NCI-H146 (cell line): ENCODE results near the gene PTPA.

Source experiments
- DNase-seq: peaks from one replicate; lab custom pipeline; 2025; lab: John Stamatoyannopoulos, UW

The PTPA gene

DNA sequence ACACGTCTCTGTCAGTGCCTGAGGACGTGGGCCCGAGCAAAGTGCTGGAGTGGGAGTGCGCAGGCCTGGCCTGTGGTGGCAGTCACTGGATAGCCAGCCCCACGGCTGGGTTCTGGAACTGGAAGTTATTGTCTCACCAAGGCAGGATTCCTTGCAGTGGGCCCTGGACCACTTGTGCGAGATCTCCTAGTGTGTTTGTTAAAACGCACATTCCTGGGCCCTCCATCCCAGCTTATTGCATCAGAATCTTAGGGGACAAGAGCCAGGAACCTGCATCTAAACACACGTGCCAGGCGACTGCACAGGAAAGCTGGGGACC is 26.9 kb downstream of the PTPA start:
- DNase-seq = no peak

DNA sequence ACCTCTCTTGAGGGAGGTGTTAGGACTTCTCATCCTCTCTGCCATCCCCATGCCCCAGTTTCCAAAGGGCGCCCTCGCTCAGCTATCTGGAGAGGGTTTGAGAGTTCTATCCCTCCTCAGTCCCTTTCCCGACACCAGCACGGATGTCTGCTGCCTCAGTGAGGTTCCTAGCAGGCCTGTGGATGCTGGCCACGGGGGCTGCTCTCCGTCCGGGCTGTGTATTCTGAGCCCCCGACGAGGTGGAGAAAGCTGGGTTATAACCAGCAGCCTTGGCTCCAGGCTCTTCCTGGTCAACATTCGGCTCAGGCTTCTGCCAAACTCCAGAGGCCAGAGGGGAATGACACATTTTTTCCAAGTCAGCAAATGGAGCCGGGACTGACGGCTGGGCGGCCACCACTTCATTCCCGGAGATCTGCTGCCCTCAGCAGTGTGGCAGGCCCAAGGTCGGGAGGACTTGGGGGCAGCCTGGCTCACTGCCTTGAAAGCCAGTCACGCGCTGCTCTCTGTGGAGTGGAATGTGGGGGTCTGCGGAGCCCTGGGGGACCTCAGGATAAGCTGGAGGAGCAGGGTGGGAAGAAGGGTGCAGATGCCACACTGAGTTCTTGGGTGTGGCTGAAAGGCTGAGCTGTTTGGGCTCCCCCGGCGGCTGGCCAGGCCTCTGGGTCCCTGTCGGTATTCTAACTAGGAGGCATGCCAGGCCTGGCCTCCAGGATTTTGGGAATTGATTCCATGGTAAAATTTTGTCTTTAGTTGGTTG is 27.4 kb downstream of the PTPA start:
- no peak for DNase-seq

DNA sequence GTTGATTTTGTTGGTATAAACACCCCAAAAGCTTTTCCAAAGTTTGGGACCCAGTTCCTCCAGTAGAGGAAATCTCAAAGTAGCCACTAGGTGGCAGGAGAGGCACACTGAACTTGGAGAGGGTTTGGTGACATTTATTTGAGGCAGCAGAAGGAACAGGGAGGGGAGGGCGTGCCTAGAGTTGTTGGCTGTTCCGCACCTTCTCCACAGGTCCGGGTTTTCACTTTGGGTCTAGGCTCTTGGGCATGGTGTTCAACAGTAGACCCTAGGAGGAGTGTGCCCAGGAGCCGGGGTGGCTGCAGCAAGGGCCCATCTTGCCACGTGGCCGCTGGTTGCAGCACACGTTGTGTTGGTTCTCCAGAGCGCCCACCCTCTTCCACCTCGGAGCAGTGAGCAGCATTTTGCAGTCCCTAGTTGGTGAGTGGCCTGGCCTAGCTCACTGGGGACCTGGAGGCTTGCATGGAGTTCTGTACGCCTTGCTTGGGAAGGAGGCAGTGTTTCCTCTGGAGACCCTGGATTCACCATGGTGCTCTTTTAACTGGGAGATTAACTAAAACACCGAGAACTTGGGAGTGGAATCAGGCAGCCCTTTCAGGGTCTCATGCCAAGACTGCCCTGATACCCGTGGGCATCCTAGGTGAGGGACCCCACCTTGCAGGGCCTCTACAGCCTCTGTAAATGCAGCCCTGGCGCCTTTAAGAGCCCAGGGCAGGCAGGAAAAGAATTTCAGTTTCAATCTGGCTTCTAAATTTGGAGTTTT is 28.2 kb downstream of the PTPA start:
- peak; percentile 33 for DNase-seq

DNA sequence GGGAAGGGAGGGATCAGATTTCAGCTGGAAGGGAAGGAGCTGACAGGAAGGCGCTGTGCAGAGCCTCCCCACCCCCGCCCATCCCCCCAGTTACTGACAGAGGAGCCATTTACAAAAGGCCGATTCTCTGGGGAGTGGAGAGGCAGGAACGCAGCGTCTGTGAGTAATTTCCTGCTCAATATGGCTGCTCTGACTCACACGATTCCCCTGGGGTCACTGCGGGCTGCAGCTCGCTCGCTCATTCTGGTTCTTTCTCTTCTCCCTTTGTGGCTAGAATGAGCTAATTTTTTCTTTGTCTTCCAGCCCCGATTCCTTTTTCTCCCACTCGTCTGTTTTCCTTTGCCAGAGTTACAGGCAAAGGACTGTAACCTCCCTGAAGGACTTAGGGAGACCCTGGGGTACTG is 28.8 kb downstream of the PTPA start:
- DNase-seq = no peak

DNA sequence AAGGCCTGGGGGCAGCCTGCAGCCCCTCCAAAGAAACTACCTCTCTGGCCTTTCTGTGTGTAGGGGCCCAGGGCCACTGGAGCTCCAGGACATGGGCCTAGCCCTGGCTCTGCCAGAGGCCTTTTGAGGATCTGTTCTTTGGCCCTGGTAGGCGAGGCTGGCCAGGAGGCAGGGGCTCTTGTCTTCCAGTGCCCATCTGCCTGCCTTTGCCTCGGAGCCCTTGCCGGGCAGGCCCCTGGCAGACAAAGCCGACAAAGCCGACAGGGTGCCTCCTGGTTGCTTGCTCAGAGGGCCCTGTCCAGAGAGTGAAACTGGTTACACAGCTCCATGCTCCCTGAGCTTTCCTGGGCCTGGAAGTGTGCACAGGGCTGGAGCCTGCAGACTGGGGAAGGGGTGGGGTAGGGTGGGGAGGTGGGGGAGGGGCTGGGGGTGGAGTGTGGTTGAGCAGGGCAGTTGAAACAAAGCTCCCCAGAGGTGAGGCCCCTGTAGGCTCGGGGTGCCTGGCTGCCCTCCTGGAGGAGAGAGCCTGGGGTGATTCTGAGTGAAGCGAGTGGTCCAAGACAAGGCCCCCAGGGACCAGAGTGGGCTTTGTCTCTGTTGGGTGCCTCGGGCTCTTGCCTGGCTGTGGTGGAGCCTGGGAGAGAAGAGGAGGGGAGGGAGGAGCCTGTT is 29.3 kb downstream of the PTPA start:
- no peak for DNase-seq

DNA sequence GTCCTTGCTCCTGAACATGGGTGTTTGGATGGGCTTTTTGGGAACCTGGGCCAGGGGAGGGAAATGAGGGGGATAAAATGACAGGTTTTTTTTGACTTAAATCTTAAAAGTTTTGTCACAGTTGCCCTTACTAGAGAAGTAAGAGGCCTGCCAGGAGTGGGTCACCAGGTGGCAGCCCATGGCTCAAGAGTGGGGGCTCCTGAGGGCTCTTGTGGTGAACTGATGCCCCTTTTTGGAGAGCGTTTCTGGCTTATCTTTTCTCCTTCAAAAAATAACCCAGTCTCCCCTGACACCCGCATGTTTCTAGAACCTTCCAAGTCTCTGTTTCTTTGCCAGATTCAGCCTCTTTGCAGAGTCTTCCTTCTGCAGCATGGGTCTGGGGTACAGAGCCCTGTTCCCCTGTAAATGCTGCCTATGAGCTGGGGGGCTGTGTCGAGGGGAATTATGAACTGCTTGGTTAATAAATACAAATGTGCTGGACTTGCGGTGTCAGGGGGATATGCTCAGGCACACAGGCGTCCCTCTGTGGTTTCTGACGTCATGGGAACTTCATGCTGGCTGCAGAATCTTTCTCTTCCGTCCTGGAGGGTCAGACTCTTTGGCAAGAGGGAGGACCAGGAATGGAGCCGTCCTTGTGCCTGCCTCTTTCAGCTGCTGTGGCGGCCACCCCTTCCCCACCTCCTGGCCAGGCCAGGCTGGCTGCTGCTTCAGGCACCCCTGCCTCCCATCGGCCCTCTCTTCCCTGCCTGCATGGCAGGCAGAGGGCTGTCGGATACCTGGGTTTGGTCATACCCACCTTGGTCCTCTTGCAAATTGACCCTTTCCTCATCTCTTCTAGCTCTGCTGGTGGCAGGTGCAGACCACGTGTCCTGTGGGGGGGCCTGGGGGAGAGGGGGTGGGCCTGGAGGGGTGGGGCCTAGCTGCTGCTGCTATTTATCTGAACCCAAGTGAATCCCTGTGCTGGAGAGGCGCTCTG is 30.1 kb downstream of the PTPA start:
- no peak for DNase-seq

DNA sequence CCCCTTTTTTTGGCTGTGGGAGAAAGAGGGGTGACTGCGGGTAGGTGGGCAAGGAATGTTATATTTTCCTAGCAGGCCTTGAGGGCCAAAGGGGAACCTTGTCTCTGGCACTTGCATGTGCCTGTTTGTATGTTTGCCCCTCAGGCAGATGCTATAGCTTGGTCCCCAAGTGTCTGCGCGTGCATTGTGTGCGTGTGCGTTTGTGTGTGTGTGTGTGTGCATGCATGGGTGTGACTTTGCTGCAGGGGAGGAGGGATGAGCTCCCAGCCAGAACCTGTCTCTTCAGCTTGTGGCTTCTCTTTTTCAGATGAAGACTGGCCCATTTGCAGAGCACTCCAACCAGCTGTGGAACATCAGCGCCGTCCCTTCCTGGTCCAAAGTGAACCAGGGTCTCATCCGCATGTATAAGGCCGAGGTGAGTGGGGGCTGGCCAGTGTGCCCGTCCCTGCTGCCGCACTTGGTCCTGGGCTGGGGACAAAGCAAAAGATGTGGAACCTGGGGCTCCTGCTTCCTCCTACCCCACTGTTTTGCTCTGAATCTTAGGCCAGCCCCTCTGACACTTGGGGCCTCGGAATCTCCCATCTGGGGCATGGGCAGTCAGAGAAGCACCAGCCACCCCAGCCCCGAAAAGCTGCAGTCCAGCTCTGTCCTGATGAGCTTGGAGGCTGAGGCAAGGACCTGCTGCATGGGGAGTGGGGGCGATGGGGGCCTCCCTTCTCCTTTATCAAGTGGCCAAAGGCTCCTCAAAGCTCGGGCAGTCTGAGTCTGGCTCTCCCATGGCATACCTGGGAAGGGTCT is 31.1 kb downstream of the PTPA start:
- no peak for DNase-seq

DNA sequence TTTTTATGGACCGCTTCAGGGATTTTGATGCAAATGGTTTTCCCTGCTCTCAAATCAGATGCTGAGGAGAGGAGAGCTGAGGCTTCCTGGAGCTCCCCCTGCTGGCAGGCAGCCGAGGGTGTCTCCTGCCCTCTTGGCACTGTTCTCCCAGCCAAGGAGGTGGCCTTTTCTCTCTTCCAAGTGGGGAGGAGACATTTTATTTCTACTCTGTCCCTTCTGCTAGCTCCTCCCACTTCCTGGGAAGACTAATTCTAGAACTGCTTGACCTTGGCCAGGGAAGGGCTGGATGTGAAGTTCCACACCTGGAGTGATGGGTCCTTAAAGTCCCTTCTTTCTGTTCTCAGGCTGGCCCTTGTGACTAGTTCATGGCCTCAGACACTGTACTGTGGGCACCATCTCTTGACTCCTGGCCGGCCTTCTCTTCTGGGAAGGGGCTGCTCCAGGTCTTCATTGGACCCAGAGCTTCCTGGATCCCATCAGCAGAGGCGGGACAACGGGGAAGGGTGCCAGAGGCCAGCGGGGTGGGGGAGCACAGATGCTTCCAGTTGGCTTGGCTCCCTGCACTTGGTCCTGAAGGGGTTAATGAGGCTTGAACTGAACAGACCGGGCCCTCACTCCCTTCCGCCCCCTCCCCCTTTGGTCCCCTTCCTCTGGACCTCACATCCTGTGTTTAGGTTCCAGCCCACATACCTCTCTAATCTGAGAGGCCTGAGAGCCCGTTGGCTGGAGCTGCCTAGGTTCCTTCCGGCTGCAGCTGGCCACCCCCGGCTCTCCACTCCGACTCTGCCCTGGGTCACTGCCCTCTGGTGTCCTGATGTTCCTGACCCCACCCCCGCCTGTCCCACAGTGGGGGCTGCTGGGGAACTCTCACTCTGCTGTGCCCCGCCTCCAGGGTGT is 32.1 kb downstream of the PTPA start:
- DNase-seq = peak; percentile 30

DNA sequence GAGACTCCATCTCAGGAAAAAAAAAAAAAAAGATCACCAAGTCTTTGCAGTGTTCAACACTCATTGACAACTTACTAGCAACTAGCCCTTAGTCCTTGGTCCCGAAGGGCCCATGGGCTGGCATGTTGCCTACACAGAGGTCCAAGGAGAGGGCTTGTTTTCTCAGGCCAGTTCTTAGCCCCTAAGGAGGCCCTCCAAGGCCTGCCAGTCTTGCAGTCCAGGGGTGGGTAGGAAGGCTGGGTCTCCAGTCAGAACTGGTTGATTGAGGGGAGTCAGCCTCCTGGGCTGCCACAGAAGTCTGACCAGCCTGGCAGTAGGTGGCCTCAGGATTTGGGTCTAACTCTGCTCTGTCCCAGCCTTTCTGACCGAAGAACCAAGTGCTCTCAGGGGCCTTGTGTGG is 34.1 kb downstream of the PTPA start:
- no peak for DNase-seq

DNA sequence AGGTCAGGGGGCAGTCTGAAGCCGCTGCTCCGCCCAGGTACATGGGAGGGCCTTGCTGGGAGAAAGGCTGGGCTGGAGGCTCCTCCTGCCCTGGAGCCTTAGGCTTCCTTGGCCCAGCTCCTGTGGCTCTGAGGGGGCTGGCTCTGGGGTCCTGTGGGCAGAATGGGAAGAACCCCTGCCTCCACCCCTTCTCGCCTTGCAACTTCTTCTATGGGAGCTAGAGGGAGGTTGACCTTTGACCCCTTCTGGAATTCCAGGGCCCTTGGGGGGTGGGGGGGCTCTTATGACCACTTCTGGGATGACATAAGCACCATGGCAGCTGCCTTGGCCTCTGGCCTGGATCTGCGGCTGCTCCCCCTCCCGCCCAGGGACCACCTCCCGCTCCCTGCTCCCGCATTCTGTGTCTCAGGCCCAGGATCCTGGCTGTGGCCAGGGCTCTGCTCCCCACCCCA is 34.7 kb downstream of the PTPA start:
- DNase-seq = no peak

DNA sequence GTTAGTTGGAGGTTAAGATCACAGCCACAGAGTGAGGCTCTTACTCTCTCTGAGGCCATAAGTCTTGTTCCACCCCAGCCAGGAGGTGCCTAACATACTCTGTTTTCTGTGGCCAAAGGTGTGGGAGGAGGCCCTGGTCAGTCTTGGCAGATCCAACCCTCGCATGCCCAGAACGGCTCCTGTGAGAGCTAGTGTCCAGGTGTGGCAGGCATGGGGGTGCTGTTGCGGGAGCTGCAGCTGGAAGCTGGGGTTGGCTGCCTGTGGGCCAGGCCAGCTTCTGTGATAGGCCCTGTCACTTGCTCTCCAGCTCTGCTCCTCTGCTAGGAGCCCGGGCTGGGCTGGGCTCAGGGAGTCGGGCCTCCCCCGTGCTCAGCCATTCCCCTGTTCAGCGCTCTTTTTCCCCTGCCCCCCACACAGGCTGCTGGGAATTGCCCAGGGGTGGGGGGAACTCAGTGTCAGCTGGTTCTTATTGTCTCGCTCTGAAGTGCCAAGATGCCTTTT is 35.3 kb downstream of the PTPA start:
- DNase-seq = no peak

DNA sequence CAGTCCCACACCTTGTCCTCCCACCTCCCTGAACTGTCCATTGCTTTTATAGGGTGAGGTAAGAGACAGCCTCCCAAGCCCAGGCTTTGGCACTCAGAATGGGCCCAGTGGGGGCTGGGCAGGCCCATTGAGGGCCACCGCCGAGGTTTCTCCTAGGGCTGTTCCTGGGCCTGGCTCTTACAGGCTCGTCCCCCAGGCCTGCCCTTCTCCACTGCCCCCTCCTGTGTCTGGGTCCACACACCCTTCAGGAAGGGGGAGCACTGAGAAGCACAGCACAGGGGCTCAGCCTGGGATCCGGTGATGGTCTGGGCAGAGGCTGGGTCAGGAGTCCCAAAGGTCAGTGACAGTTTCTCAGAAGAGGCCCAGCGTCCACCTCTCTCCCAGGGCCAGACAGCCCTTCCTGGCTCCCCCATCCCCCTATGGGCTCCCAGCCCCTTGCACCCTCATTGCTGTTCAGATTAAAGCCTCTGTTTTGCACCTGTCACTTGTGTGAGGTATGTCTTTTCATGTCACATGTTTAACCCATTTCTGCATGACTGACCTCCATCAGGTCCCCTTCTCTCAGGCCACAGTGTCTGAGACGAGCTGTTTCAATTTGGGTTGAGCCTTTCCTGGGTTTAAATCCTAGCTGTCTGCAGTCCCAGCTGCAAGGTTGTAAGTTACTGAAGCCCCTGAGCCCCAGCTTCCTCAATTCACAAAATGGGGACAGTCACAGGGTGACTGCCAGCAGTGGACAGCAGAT is 37.4 kb downstream of the PTPA start:
- no peak for DNase-seq

DNA sequence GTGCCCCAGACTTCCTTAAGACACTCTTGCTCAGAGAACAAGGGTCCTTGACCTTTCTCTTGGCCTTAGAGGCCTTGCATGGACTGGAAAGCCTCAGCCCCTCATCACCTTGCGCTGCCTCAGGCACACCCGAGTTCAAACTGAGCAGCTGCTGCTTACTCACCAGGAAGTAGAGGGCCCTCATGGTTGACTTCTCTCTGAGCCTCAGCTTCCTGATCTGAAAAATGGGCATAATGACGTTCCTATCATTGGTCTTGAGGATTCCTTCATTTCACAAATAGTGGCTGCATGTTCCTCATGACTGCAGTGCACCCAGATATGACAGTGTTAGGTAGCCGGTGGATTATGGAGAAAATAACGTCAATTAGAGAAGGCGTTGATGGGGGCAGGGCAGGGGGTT is 38.2 kb downstream of the PTPA start:
- no peak for DNase-seq

DNA sequence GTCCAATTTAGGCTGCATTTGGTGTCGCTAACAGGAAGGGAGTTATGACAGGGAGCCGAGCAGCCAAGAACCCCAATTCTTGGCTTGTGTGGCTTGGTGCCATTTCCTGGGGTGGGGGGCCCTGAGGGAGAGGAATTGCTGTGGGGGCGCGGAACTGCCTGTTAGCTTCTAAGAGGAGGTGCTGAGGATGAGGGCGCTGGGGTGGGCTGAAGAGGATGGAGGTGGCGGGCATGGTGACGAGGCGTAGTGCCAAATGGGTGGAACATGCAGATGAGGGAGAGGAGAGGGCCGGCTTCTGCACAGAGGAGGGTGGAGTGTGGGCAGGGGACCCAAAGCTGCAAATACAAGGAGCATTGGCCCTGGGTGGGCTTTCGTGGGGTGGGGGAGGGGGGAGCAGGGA is 38.9 kb downstream of the PTPA start:
- DNase-seq = no peak

DNA sequence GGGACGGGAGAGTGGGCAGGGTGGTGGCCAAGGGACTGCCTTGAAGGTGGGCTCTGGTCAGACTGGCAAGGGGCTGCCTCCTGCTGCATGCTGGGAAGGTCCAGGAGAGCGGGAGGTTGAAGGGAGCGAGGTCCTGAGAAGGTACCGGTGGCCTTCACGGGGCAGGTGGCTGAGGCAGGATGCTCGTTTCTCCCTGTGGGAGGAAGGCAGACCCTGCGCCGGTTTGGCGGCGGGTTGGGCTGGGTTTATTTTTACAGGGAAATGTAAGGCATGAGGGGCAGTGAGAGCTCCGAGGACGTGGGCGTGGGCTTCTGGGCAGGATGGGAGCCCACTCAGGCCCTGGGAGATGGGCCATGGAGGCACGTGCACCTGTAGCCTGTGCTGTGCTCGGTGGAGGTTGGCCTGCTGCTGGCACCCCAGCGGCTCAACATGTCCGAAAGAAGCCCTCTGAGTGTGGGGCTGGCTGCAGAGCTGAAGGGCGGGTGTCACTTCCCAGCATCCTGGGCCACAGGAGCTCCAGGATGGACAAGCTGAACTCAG is 39.5 kb downstream of the PTPA start:
- no peak for DNase-seq

DNA sequence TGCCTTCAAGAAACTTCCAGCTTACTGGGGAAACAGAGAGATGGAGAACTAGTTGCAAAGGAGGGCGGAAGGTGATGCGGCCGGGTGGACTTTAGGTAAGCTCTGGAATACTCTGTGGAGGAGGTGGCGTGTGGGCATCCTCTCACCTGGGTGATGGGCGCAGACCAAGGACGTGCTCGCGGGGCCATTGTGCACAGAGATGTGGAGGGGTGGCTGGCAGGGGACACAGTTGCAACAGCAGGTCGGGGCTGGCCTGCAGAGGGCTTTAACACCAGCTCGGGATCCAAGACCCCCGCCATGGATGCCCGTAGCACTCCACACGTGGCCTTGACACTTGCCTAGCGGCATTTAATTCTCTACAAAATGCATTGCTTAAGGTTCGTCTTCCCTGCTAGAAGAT is 40.3 kb downstream of the PTPA start:
- DNase-seq = no peak

DNA sequence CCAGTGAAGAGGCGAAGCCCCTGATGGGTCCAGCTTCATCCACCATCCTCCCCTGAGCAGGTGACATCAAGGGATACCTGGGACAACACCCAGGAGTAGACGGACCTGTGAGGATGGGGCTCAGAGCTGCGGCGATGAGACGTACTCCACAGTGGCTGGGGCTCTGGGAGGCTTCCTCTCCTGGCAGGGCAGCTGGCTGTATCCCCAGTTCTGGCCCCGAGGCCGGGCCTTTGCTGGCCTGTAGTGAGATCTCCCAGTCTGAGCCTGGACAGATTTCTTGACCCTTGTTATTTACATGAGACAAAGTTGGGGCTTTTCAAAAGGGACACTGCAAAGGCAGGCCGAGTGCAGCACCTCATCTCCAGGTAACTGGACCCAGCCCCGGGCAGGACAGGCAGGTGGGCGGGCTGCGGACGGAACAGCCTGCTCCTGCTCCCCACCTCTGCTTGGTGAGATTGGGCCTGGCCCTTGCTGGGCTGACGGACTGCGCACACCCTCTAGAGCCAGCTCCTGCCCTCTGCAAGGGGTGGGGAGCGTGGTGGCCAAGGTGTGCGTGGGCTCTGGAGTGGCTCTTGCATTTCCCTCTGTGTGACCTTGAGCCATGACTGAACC is 43.8 kb downstream of the PTPA start:
- DNase-seq = no peak

DNA sequence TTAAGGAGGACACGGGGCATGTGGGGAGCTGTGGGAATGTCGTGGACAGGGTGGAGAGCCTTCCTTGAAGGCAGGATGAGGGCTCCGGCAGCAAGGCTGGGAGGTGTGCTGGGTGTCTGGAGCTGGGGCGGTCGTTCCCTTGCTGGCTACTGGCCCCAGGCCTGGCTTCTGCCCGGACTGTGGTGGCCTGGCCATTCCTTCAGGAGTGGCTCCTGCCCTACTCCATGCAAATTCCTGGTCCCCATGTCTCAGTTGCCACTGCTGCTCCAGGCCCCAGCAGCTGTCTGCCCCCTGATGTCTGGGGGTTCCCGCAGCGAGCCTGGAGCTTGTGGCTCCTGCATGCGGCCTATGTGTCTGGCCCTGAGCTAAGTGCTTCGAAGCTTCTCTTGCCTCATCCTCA is 44.9 kb downstream of the PTPA start:
- DNase-seq = no peak
